HCT116 (cell line): ENCODE data around the gene COL18A1. TPM values are rescaled to one million over a fixed set of nuclear protein-coding genes. Genes with fewer than 3 reads are reported as not detected.

Source experiments
- ATAC-seq: fragments of 200-7000 bp; cut with Tn5 transposase; 2 replicates; pipeline ENCODE4 v1.9.1; 2020; ENCODE audit warnings: mild to moderate bottlenecking, moderate library complexity
- BruUV-seq: library from RNA; stranded (reverse); fragments of 400-500 nt; replicated peaks from 2 replicates; lab custom pipeline; 2021; lab: Mats Ljungman, UMichigan
- CTCF ChIA-PET: fragments of 300-600 bp; sonication (Branson Sonifier 250); formaldehyde crosslinking; loops from one replicate; lab custom pipeline; 2021; ENCODE audit warnings: antibody characterized with exemption; lab: Charles Lee
- POLR2A ChIA-PET: fragments of 300-600, 350-600 bp; sonication (Branson Sonifier 250); formaldehyde crosslinking; loops from one replicate; lab custom pipeline; 2021; ENCODE audit warnings: antibody characterized with exemption; lab: Charles Lee
- RAD21 ChIA-PET, 2 experiments: fragments of 300-600 bp; sonication (Branson Sonifier 250); formaldehyde crosslinking; loops; one replicate each; lab custom pipeline; 2023; ENCODE audit warnings: low total read pairs in 2 of 2; ENCODE audit not compliant: uncharacterized antibody in 2 of 2, unreplicated experiment in 2 of 2, low non-redundant PET in 1 of 2; lab: Charles Lee
- DNase-seq: peaks from one replicate; pipeline ENCODE4 v3.0.0-alpha.2; 2010; ENCODE audit warnings: low read depth, low spot score
- H2AFZ ChIP-seq: fragments of 200-600 bp; shearing (Covaris generic), sonication (generic); 2 replicates; pipeline ENCODE4 v1.6.1; 2017; ENCODE audit warnings: low read depth, mixed run types, mixed read lengths, antibody characterized with exemption, low read length; ENCODE audit not compliant: poor library complexity, severe bottlenecking
- H3K27ac ChIP-seq: 2 replicates; pipeline ENCODE4 v1.5.1; 2012; ENCODE audit warnings: low read depth, low read length
- H3K27me3 ChIP-seq: fragments of 200-600 bp; sonication (generic); 2 replicates; pipeline ENCODE4 v1.6.1; 2016; ENCODE audit warnings: mixed run types, low read length, mixed read lengths; ENCODE audit not compliant: insufficient read depth
- H3K36me3 ChIP-seq, 2 experiments: fragments of 200-500 bp in 1 of 2; fragments of 200-600 bp in 1 of 2; sonication (Bioruptor generic) in 1 of 2; sonication (generic) in 1 of 2; 2 replicates each; pipeline versions ENCODE4 v1.5.1 to v1.6.1; 2014 to 2016; ENCODE audit warnings: low read length in 2 of 2, inconsistent platforms in 1 of 2, mixed read lengths in 1 of 2, mixed run types in 1 of 2; ENCODE audit not compliant: insufficient read depth in 2 of 2, control insufficient read depth in 1 of 2
- H3K4me1 ChIP-seq, 2 experiments: fragments of 200-600 bp in 1 of 2; sonication (generic) in 1 of 2; 2 replicates each; pipeline versions ENCODE4 v1.5.1 to v1.6.1; 2012 to 2017; ENCODE audit warnings: low read length in 2 of 2, inconsistent platforms in 1 of 2, mild to moderate bottlenecking in 1 of 2, mixed read lengths in 1 of 2, mixed run types in 1 of 2, moderate library complexity in 1 of 2; ENCODE audit not compliant: insufficient read depth in 2 of 2, control insufficient read depth in 1 of 2
- H3K4me2 ChIP-seq: fragments of 200-600 bp; sonication (generic); 2 replicates; pipeline ENCODE4 v1.6.1; 2017; ENCODE audit warnings: mixed run types, low read length, mixed read lengths
- H3K4me3 ChIP-seq, 2 experiments: fragments of 200-600 bp in 1 of 2; sonication (generic) in 1 of 2; replicated peaks in 1 of 2; 2 replicates each; pipeline ENCODE4 v1.5.1; 2011 to 2016; ENCODE audit warnings: low read length in 2 of 2, control low read depth in 1 of 2, low read depth in 1 of 2, mild to moderate bottlenecking in 1 of 2, mixed read lengths in 1 of 2, mixed run types in 1 of 2
- H3K79me2 ChIP-seq: fragments of 200-600 bp; sonication (generic); 2 replicates; pipeline ENCODE4 v1.6.1; 2017; ENCODE audit warnings: mild to moderate bottlenecking, mixed run types, low read length, moderate library complexity, mixed read lengths; ENCODE audit not compliant: insufficient read depth
- H3K9ac ChIP-seq: fragments of 200-600 bp; sonication (generic); 2 replicates; pipeline ENCODE4 v1.6.1; 2016; ENCODE audit warnings: low read length, mixed read lengths
- H3K9me2 ChIP-seq: fragments of 200-600 bp; sonication (generic), shearing (Covaris generic); 2 replicates; pipeline ENCODE4 v1.6.1; 2017; ENCODE audit warnings: mixed run types, mild to moderate bottlenecking, moderate library complexity; ENCODE audit not compliant: insufficient read depth
- H3K9me3 ChIP-seq, 2 experiments: fragments of 200-500 bp in 1 of 2; fragments of 200-600 bp in 1 of 2; sonication (Bioruptor generic) in 1 of 2; sonication (generic) in 1 of 2; 2 replicates each; pipeline ENCODE4 v1.6.1; 2014 to 2017; ENCODE audit warnings: low read length in 2 of 2, mixed read lengths in 2 of 2, inconsistent platforms in 1 of 2, low read depth in 1 of 2, mild to moderate bottlenecking in 1 of 2, mixed run types in 1 of 2, moderate library complexity in 1 of 2; ENCODE audit not compliant: control insufficient read depth in 1 of 2, insufficient read depth in 1 of 2
- H4K20me1 ChIP-seq: fragments of 200-600 bp; sonication (generic), shearing (Covaris generic); 2 replicates; pipeline ENCODE4 v1.6.1; 2017; ENCODE audit warnings: mixed run types, mild to moderate bottlenecking, moderate library complexity; ENCODE audit not compliant: insufficient read depth
- CEBPB ChIP-seq: IDR thresholded peaks from 2 replicates; pipeline ENCODE4 v1.6.1; 2012; ENCODE audit warnings: low read depth
- EGR1 ChIP-seq: IDR thresholded peaks from 2 replicates; pipeline ENCODE4 v1.6.1; 2012; ENCODE audit warnings: low read depth
- ELF1 ChIP-seq: IDR thresholded peaks from 2 replicates; pipeline ENCODE4 v1.6.1; 2012; ENCODE audit warnings: low read depth, borderline replicate concordance
- EZH2phosphoT487 ChIP-seq: fragments of 200-600 bp; IDR thresholded peaks from 2 replicates; pipeline ENCODE4 v1.6.1; 2018; ENCODE audit warnings: antibody characterized with exemption, borderline replicate concordance
- FOSL1 ChIP-seq: IDR thresholded peaks from 2 replicates; pipeline ENCODE4 v1.6.1; 2012; ENCODE audit warnings: low read depth
- JUND ChIP-seq: IDR thresholded peaks from 2 replicates; pipeline ENCODE4 v1.6.1; 2012
- POLR2A ChIP-seq: IDR thresholded peaks from 2 replicates; pipeline ENCODE4 v1.7.0; 2011; ENCODE audit warnings: borderline replicate concordance; ENCODE audit not compliant: insufficient read depth, insufficient read length; ENCODE audit errors: extremely low read depth
- POLR2AphosphoS5 ChIP-seq: IDR thresholded peaks from 2 replicates; pipeline ENCODE4 v1.6.1; 2011; ENCODE audit warnings: mild to moderate bottlenecking, low read depth, low read length, moderate library complexity
- SIN3A ChIP-seq: IDR thresholded peaks from 2 replicates; pipeline ENCODE4 v1.6.1; 2012; ENCODE audit warnings: low read depth
- TCF7L2 ChIP-seq: IDR thresholded peaks from 2 replicates; pipeline ENCODE4 v1.7.0; 2011; ENCODE audit warnings: borderline replicate concordance, inconsistent platforms; ENCODE audit not compliant: insufficient read depth, insufficient read length; ENCODE audit errors: extremely low read depth
- YY1 ChIP-seq: IDR thresholded peaks from 2 replicates; pipeline ENCODE4 v1.6.1; 2011; ENCODE audit warnings: low read length, low read depth, moderate library complexity, mild to moderate bottlenecking; ENCODE audit not compliant: insufficient replicate concordance; ENCODE audit errors: extremely low read depth
- ZFX ChIP-seq: fragments of 450-650 bp; IDR thresholded peaks from 2 replicates; pipeline ENCODE4 v1.6.1; 2017
- ZNF274 ChIP-seq: fragments of 200-500 bp; sonication (Bioruptor generic); IDR thresholded peaks from 2 replicates; pipeline ENCODE4 v1.6.1; 2014; ENCODE audit warnings: mild to moderate bottlenecking, low read depth, low read length, inconsistent platforms
- intact Hi-C: fragments of 100-400 bp; cut with micrococcal nuclease; formaldehyde crosslinking; loops from 2 replicates; pipeline ENCODE4 v1.10.0; 2022
- total RNA-seq: library from RNA; stranded (reverse); gene quantifications from one replicate; pipeline ENCODE4 v1.2.1, GENCODE V29; 2021; ENCODE audit not compliant: unreplicated experiment
- TF ChIP-seq, protein P1 (sequence below), 3 experiments: fragments of 200-600 bp in 1 of 3; sonication (generic) in 1 of 3; IDR thresholded peaks in 2 of 3; conservative IDR thresholded peaks in 1 of 3; 2 replicates each; pipeline ENCODE4 v1.5.1; 2012 to 2017; ENCODE audit warnings: low read depth in 2 of 3, low read length in 2 of 3, antibody characterized with exemption in 1 of 3, borderline replicate concordance in 1 of 3, control low read depth in 1 of 3, mild to moderate bottlenecking in 1 of 3, mixed read lengths in 1 of 3, mixed run types in 1 of 3, moderate library complexity in 1 of 3; ENCODE audit not compliant: insufficient read depth in 1 of 3
- TF ChIP-seq, protein P2 (sequence below): IDR thresholded peaks from 2 replicates; pipeline ENCODE4 v1.6.1; 2012
- TF ChIP-seq, protein P3 (sequence below): IDR thresholded peaks from 2 replicates; pipeline ENCODE4 v1.6.1; 2011; ENCODE audit warnings: mild to moderate bottlenecking, low read length, moderate library complexity; ENCODE audit not compliant: insufficient replicate concordance; ENCODE audit errors: extremely low read depth
- TF ChIP-seq, protein P4 (sequence below): IDR thresholded peaks from 2 replicates; pipeline ENCODE4 v1.6.1; 2012; ENCODE audit warnings: low read depth
- TF ChIP-seq, protein P5 (sequence below): IDR thresholded peaks from 2 replicates; pipeline ENCODE4 v1.6.1; 2012

COL18A1 gene
- total RNA-seq, 1 experiment from 2014 or later, result 59.5 TPM

DNA sequence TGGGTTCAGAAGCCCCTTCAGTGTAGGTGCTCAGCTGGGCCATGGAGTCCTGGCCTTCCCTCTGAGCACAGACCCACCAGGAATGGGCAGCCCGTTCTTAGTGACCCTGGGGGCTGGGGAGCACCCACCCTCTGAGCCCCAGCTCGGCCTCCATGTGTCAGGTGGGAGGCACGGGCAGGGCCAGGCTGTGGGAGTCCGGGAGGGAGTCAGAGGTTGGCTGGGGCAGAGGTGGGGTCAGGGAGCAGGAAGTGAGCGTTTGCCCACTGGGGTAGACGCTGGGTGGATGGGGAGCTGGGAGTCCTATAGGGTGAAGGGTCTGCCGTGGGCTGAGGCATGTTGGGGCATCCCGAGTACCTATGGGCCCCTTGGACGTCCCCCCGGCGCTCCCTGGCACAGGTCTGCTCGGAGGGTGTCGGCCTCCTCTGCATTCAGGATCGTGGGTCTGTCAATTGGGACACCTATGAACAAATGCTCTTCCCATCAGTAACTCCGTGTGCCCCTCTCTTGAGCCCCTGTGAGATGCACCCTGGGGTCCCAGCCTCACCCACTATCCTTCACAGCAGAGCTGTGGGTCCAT lies 30.5 kb downstream of the COL18A1 start:
- intact Hi-C loops, result no loop called here
- RAD21 ChIA-PET, result no interaction called here
- Histone ChIP-seq H2AFZ (no peak overlapping the region), H3K27me3 (no peaks in the 10 kb centered on the region), H3K27ac (no peak overlapping the region), H4K20me1 (no peaks in the 10 kb centered on the region), H3K4me1 (peaks cover 13 to 29% of the 10 kb centered on the region in 2 experiments), H3K4me3 (no peak overlapping the region), H3K9ac (no peak overlapping the region), H3K36me3 (no peaks in the 10 kb centered on the region), H3K9me3 (no peaks in the 10 kb centered on the region), H3K4me2 (no peak overlapping the region)
- POLR2A ChIA-PET, result no interaction called here
- no TSS peak for BruUV-seq
- no peak for ATAC-seq
- CTCF ChIA-PET, result interaction anchor here (1.5 kb wide), 1 partner anchor 143 kb away, joined by 4 read pairs; no protein-coding TSS in a partner anchor
- no peak for DNase-seq
- TF ChIP-seq JUND, result no peak
- TF ChIP-seq EGR1, result no peak
- TF ChIP-seq, protein P1, sequence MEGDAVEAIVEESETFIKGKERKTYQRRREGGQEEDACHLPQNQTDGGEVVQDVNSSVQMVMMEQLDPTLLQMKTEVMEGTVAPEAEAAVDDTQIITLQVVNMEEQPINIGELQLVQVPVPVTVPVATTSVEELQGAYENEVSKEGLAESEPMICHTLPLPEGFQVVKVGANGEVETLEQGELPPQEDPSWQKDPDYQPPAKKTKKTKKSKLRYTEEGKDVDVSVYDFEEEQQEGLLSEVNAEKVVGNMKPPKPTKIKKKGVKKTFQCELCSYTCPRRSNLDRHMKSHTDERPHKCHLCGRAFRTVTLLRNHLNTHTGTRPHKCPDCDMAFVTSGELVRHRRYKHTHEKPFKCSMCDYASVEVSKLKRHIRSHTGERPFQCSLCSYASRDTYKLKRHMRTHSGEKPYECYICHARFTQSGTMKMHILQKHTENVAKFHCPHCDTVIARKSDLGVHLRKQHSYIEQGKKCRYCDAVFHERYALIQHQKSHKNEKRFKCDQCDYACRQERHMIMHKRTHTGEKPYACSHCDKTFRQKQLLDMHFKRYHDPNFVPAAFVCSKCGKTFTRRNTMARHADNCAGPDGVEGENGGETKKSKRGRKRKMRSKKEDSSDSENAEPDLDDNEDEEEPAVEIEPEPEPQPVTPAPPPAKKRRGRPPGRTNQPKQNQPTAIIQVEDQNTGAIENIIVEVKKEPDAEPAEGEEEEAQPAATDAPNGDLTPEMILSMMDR (IDR thresholded peaks at IDR 0.05 in 2 of 3, conservative IDR thresholded peaks at IDR 0.05 in 1 of 3; ENCODE audit: borderline replicate concordance in 1 of 3, insufficient read depth in 1 of 3, low read depth in 2 of 3, low read length in 2 of 3), result no peak
- TF ChIP-seq FOSL1, result no peak
- TF ChIP-seq, protein P2, sequence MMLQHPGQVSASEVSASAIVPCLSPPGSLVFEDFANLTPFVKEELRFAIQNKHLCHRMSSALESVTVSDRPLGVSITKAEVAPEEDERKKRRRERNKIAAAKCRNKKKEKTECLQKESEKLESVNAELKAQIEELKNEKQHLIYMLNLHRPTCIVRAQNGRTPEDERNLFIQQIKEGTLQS, result no peak
- no peak for TF ChIP-seq SIN3A
- no peak for TF ChIP-seq ZNF274
- no peak for TF ChIP-seq EZH2phosphoT487
- TF ChIP-seq POLR2AphosphoS5, result no peak
- no peak for TF ChIP-seq POLR2A
- TF ChIP-seq, protein P3, sequence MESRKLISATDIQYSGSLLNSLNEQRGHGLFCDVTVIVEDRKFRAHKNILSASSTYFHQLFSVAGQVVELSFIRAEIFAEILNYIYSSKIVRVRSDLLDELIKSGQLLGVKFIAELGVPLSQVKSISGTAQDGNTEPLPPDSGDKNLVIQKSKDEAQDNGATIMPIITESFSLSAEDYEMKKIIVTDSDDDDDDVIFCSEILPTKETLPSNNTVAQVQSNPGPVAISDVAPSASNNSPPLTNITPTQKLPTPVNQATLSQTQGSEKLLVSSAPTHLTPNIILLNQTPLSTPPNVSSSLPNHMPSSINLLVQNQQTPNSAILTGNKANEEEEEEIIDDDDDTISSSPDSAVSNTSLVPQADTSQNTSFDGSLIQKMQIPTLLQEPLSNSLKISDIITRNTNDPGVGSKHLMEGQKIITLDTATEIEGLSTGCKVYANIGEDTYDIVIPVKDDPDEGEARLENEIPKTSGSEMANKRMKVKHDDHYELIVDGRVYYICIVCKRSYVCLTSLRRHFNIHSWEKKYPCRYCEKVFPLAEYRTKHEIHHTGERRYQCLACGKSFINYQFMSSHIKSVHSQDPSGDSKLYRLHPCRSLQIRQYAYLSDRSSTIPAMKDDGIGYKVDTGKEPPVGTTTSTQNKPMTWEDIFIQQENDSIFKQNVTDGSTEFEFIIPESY, result no peak
- TF ChIP-seq YY1, result no peak
- TF ChIP-seq ZFX, result no peak
- TF ChIP-seq CEBPB, result no peak
- no peak for TF ChIP-seq ELF1
- TF ChIP-seq, protein P4, sequence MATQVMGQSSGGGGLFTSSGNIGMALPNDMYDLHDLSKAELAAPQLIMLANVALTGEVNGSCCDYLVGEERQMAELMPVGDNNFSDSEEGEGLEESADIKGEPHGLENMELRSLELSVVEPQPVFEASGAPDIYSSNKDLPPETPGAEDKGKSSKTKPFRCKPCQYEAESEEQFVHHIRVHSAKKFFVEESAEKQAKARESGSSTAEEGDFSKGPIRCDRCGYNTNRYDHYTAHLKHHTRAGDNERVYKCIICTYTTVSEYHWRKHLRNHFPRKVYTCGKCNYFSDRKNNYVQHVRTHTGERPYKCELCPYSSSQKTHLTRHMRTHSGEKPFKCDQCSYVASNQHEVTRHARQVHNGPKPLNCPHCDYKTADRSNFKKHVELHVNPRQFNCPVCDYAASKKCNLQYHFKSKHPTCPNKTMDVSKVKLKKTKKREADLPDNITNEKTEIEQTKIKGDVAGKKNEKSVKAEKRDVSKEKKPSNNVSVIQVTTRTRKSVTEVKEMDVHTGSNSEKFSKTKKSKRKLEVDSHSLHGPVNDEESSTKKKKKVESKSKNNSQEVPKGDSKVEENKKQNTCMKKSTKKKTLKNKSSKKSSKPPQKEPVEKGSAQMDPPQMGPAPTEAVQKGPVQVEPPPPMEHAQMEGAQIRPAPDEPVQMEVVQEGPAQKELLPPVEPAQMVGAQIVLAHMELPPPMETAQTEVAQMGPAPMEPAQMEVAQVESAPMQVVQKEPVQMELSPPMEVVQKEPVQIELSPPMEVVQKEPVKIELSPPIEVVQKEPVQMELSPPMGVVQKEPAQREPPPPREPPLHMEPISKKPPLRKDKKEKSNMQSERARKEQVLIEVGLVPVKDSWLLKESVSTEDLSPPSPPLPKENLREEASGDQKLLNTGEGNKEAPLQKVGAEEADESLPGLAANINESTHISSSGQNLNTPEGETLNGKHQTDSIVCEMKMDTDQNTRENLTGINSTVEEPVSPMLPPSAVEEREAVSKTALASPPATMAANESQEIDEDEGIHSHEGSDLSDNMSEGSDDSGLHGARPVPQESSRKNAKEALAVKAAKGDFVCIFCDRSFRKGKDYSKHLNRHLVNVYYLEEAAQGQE, result no peak
- no peak for TF ChIP-seq TCF7L2
- TF ChIP-seq, protein P5, sequence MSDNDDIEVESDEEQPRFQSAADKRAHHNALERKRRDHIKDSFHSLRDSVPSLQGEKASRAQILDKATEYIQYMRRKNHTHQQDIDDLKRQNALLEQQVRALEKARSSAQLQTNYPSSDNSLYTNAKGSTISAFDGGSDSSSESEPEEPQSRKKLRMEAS, result no peak
- TF ChIP-seq, all 23 proteins: peak for 0
- Histone ChIP-seq H3K9me2 (no peaks in the 10 kb centered on the region), H3K79me2 (peaks cover 23% of the 10 kb centered on the region; the same call in 1 of the 2 replicates)
